HFFc6 (cell line): ENCODE measurements around the gene CLOCK. TPM values are rescaled to one million over a fixed set of nuclear protein-coding genes. Genes with fewer than 3 reads are reported as not detected.

Source experiments
- DNase-seq: peaks from one replicate; pipeline ENCODE4 v3.0.0-alpha.2; 2018
- H3K27ac Mint-ChIP-seq: 2 replicates; pipeline ENCODE4 v1.8.0; 2020; ENCODE audit warnings: mild to moderate bottlenecking, mixed read lengths
- H3K27me3 Mint-ChIP-seq: 2 replicates; pipeline ENCODE4 v1.8.0; 2021; ENCODE audit warnings: mild to moderate bottlenecking, moderate library complexity, mixed read lengths; ENCODE audit not compliant: insufficient read depth
- H3K36me3 Mint-ChIP-seq: 2 replicates; pipeline ENCODE4 v1.8.0; 2021; ENCODE audit warnings: low read depth, mixed read lengths
- H3K4me1 Mint-ChIP-seq: 2 replicates; pipeline ENCODE4 v1.8.0; 2020; ENCODE audit warnings: low read depth, mixed read lengths
- H3K4me3 Mint-ChIP-seq: 2 replicates; pipeline ENCODE4 v1.8.0; 2020; ENCODE audit warnings: mild to moderate bottlenecking, moderate library complexity, mixed read lengths
- H3K9me3 Mint-ChIP-seq: 2 replicates; pipeline ENCODE4 v1.8.0; 2020; ENCODE audit warnings: mild to moderate bottlenecking, mixed read lengths
- total RNA-seq, 6 experiments: library from RNA; stranded (reverse); fragmentation: NEBNext Ultra II Directional; extraction: Animal tissue kit (Norgen Biotek cat#: 25700); gene quantifications; 2 replicates in 1 of 6; 3 replicates in 5 of 6; pipeline ENCODE4 v1.2.3, GENCODE V29; 2021
- TF ChIP-seq, protein P1 (sequence below): fragments of 200-600 bp; sonication (generic); IDR thresholded peaks from 2 replicates; pipeline ENCODE4 v1.5.0; 2021; ENCODE audit warnings: antibody characterized with exemption, mild to moderate bottlenecking

CLOCK gene
- total RNA-seq, 6 experiments from 2014 or later: 33.8 to 41.6 (median 37.1) TPM

DNA sequence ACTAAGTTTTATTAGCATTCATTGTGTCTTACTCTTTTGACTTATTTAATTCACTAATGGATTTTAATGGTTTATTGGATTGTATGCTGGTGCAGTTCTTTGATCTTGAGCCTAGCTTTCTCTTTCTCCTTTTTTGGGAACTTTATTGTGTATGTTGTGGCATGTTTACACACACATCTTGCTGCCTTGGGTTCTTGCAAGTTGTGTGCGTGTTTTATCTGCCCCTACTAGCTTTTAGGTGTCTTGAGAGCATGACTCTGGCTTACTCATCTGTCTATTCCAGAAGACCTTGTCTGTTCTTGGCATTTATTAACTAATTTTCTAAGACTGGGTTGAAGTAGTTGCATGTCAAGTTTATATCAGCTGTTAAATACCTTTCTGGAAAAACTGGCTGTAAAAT, 148.2 kb downstream of the CLOCK start:
- H3K27me3 Mint-ChIP-seq: no peaks in the 10 kb centered on the region; the same call in none of the 2 replicates
- peaks cover 60% of the 10 kb centered on the region for H3K4me1 Mint-ChIP-seq
- no peaks in the 10 kb centered on the region for H3K9me3 Mint-ChIP-seq
- peaks cover 34% of the 10 kb centered on the region for H3K36me3 Mint-ChIP-seq
- peak; percentile 36 for DNase-seq
- H3K4me3 Mint-ChIP-seq: peak overlapping the region; percentile 94
- peak overlapping the region; percentile 85 for H3K27ac Mint-ChIP-seq
- TF ChIP-seq, protein P1, sequence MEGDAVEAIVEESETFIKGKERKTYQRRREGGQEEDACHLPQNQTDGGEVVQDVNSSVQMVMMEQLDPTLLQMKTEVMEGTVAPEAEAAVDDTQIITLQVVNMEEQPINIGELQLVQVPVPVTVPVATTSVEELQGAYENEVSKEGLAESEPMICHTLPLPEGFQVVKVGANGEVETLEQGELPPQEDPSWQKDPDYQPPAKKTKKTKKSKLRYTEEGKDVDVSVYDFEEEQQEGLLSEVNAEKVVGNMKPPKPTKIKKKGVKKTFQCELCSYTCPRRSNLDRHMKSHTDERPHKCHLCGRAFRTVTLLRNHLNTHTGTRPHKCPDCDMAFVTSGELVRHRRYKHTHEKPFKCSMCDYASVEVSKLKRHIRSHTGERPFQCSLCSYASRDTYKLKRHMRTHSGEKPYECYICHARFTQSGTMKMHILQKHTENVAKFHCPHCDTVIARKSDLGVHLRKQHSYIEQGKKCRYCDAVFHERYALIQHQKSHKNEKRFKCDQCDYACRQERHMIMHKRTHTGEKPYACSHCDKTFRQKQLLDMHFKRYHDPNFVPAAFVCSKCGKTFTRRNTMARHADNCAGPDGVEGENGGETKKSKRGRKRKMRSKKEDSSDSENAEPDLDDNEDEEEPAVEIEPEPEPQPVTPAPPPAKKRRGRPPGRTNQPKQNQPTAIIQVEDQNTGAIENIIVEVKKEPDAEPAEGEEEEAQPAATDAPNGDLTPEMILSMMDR: no peak

DNA sequence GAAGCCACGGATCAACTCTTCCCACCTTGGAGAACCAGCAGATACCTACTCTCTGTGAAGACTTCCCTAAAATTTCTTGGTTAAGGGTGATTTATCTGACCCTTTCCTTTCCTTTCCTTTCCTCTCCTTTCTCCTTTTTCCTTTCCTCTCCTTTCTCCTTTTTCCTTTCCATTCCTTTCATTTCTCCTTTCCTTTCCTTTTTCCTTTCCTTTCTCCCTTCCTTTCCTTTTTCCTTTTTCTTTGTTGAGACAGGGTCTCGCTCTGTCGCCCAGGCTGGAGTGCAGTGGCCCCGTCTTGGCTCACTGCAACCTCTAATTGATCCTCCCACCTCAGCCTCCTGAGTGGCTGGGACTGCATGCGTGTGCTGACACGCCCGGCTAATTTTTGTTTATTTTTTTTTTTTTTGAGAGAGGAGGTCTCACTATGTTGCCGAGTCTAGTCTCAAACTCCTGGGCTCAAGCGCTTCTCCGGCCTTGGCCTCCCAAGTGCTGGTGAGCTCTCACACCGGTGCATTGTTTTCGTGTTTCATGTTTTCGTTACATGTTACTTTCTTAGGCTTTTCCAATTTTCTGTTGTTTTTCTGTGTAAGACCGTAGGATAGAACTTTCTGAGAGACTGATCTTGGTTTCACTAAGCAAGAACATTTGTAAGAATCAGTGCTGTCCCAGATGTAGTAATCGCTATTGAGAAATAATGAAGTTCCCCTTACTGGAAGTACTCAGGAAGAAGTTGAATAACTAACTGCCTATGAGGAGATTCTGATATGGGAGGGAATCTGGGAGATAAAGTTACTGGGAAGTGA, 149.0 kb downstream of the CLOCK start:
- no peaks in the 10 kb centered on the region for H3K9me3 Mint-ChIP-seq
- TF ChIP-seq, protein P1: no peak
- DNase-seq: peak; percentile 44
- peak overlapping the region; percentile 85 for H3K27ac Mint-ChIP-seq
- peaks cover 29% of the 10 kb centered on the region for H3K36me3 Mint-ChIP-seq
- H3K27me3 Mint-ChIP-seq: no peaks in the 10 kb centered on the region; the same call in none of the 2 replicates
- H3K4me3 Mint-ChIP-seq: peak overlapping the region; percentile 94
- H3K4me1 Mint-ChIP-seq: peaks cover 57% of the 10 kb centered on the region

DNA sequence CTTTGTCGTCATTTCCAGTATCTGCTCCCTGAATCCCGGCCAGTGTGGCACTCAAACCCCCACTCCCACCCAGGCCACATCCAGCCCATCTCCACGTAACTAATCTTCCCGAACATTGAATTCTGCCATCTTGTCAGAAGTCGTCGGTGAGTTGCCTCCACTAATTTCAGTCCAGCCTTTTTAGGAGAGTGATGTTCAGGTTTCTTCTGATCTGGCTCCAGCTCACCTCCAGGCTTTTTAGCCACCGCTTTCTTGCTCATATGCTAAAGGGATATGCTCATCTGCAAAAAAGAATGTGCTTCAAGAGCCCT, 149.6 kb downstream of the CLOCK start:
- peaks cover 57% of the 10 kb centered on the region for H3K4me1 Mint-ChIP-seq
- DNase-seq: no peak
- H3K4me3 Mint-ChIP-seq: peak overlapping the region; percentile 94
- H3K27me3 Mint-ChIP-seq: no peaks in the 10 kb centered on the region; the same call in none of the 2 replicates
- peak overlapping the region; percentile 85 for H3K27ac Mint-ChIP-seq
- TF ChIP-seq, protein P1: no peak
- peaks cover 29% of the 10 kb centered on the region for H3K36me3 Mint-ChIP-seq
- no peaks in the 10 kb centered on the region for H3K9me3 Mint-ChIP-seq

DNA sequence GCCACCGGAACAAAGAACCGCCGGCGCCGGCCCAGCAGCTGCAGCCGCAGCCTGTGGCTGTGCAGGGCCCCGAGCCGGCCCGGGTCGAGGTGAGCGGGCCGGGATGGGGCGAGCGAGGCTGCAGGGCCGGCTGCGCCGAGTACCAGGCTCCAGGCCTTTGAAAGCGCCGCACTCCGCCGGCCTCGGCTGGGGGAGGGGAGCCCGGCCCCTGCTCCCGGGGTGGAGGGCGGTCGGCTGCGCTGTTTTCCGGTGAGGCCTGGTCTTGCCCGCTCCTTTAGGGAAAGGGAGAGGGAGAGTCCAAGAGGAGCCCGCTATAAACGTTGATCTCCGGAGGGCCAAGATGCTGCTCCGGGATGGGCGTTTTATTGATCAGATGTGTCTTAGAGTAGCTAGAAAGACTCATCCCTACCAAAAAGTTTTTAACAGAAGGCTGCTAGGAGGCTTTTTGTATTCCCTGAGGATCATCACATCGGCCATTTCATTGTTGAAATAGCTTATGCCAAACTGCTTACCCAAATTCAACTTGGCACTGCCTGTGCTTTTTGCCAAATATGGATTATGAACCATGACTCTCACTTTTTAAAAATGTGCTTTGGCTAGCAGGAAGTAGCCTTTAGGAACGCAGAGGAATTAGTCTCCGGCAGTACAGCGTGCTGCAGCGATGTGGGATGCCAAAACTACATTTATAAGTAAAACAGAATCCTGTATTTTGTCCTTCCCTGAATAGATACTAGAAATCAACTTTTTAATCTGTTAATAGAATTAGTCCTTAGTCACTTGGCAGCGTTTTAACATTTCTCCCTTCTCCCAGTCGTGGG, 150.2 kb downstream of the CLOCK start:
- H3K4me1 Mint-ChIP-seq: peaks cover 57% of the 10 kb centered on the region
- TF ChIP-seq, protein P1: no peak
- H3K27me3 Mint-ChIP-seq: no peaks in the 10 kb centered on the region; the same call in none of the 2 replicates
- peak overlapping the region; percentile 94 for H3K4me3 Mint-ChIP-seq
- no peaks in the 10 kb centered on the region for H3K9me3 Mint-ChIP-seq
- peak; percentile 22 for DNase-seq
- peak overlapping the region; percentile 100 for H3K27ac Mint-ChIP-seq
- peaks cover 29% of the 10 kb centered on the region for H3K36me3 Mint-ChIP-seq

DNA sequence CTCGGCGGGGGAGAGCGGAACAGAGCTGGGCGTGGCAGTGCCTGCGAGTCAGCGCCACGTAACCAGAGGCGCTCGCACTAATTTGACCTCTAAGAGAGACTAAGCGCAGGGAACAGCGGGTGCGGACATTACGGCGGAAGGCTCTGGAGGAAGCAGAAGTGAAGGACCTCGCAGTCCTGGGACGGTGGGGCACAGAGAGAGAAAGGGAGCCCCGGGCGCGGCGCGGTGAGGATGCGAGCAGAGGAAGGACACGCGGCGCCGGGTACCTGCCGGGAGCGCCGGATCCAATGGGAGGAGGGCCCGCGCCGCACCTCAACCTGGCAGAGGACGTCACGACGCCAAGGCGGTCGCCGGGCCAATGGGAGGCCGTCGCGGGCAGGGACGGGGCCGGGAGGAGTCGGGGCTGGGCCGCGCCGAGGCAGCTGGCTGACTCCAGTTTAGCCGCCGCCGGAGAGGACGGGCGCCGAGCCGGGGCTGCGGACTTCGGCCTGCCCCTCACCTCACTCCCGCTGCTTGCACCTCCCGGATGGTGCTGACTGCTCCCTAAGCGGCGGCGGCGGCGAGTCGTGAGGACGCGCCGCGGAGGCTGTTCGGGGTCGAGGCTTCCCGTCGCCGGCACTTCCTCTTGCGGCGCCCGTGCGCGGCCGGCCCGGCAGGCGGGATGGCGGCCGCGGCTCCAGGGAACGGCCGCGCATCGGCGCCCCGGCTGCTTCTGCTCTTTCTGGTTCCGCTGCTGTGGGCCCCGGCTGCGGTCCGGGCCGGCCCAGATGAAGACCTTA, 151.0 kb downstream of the CLOCK start, which contains the start of gene TMEM165:
TSS of gene TMEM165 (plus strand) at position 429 of the 779 bp plus-strand sequence. CDS start at position 662, 233 bp downstream.
- no peaks in the 10 kb centered on the region; the same call in none of the 2 replicates for H3K27me3 Mint-ChIP-seq
- no peaks in the 10 kb centered on the region for H3K9me3 Mint-ChIP-seq
- H3K4me3 Mint-ChIP-seq: peak within 1 kb of the TSS; percentile 94
- H3K27ac Mint-ChIP-seq: peak within 1 kb of the TSS; percentile 100
- DNase-seq: peak; percentile 82
- H3K4me1 Mint-ChIP-seq: peaks cover 50% of the 10 kb centered on the region
- peaks cover 29% of the 10 kb centered on the region for H3K36me3 Mint-ChIP-seq
- TF ChIP-seq, protein P1: no peak; the same call in 1 of the 2 replicates
